Iris pigment epithelial cell (primary cell): ENCODE results near the gene FKRP.

Source experiments
- DNase-seq: peaks from one replicate; pipeline ENCODE4 v3.0.0-alpha.2; 2011; ENCODE audit warnings: low read depth

The FKRP gene

GRCh38 chr19:46732172-46732938 is 13.5 kb upstream of the FKRP start:
- DNase-seq, result peak; percentile 45

GRCh38 chr19:46732966-46733689 is 12.7 kb upstream of the FKRP start:
- DNase-seq, result peak; percentile 84

GRCh38 chr19:46733690-46734292 is 12.1 kb upstream of the FKRP start:
- no peak for DNase-seq

- DNase-seq, result no peak
Measured at GRCh38 chr19:46736531-46737297, 9.1 kb upstream of the FKRP start.

GRCh38 chr19:46737298-46737654 is 8.6 kb upstream of the FKRP start:
- no peak for DNase-seq

GRCh38 chr19:46737761-46738171 is 8.1 kb upstream of the FKRP start:
- no peak for DNase-seq

- no peak for DNase-seq
Measured at GRCh38 chr19:46739290-46739771, 6.5 kb upstream of the FKRP start.

GRCh38 chr19:46741447-46741846 is 4.4 kb upstream of the FKRP start:
- no peak for DNase-seq

- DNase-seq, result no peak
Measured at GRCh38 chr19:46742926-46743480, 2.9 kb upstream of the FKRP start.

GRCh38 chr19:46744005-46744691 is 1.7 kb upstream of the FKRP start:
- DNase-seq, result no peak

- no peak for DNase-seq
Measured at GRCh38 chr19:46745030-46745429, 827 bp upstream of the FKRP start.

- DNase-seq, result no peak
Measured at GRCh38 chr19:46746281-46747057, 612 bp downstream of the FKRP start, which contains the start of gene STRN4. TSS of gene STRN4 (minus strand) at chr19:46746450. CDS start at chr19:46746430, 20 bp downstream.

GRCh38 chr19:46748325-46749109 is 2.7 kb downstream of the FKRP start:
- peak; percentile 62 for DNase-seq

- DNase-seq, result no peak
Measured at GRCh38 chr19:46753420-46754155, 7.7 kb downstream of the FKRP start.

GRCh38 chr19:46755077-46755852 is 9.4 kb downstream of the FKRP start:
- peak; percentile 51 for DNase-seq

- no peak for DNase-seq
Measured at GRCh38 chr19:46755853-46756543, 10.1 kb downstream of the FKRP start.

- DNase-seq, result no peak
Measured at GRCh38 chr19:46756544-46756888, 10.7 kb downstream of the FKRP start.

- DNase-seq, result no peak
Measured at GRCh38 chr19:46759206-46759605, 13.3 kb downstream of the FKRP start.
